ENCODE results near the gene ABCB1. TPM values are rescaled to one million over a fixed set of nuclear protein-coding genes. Genes with fewer than 3 reads are reported as not detected.

The ABCB1 gene
- total and polyA plus RNA-seq, 10 of the 15 experiments (the other 5 are each of a cell fraction or from before 2014, with no cell fraction given): 0.40 to 13.9 (median 1.9) TPM

DNA sequence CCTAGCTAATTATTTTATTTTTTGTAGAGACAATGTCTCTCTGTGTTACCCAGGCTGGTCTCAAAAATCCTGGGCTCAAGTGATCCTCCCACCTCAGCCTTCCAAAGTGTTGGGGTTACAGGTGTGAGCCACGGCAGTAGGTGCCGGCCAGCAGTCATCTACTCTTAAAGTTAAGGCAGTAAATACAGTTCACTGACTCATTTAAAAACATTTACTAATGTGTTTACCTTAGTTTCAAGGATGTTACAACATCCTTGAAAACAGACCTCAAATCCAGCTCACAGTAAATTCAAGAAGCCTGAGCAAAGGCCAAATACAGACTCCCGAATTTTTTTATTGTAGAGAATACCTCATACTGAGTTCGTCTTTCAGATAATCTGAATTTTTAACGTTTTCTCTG, 95.6 kb downstream of the ABCB1 start:
- H3K27me3 ChIP-seq (replicated peaks in 1 of 2; ENCODE audit: control insufficient read depth in 2 of 2, insufficient read depth in 2 of 2, low read length in 1 of 2): no peaks in the 10 kb centered on the region
- H3K9ac ChIP-seq (ENCODE audit: control insufficient read depth, insufficient read depth, low read length): no peak overlapping the region
- ChIA-PET CTCF (interaction anchor here (0.8 to 3.9 kb wide), 23 partner anchors 10 to 665 kb away, joined by 3 to 31 read pairs (median 4); partner anchors contain the start of gene ABCB1), SMC1A (ENCODE audit: uncharacterized antibody, unreplicated experiment) (interaction anchor here (1.0 to 3.8 kb wide), 18 partner anchors 10 to 401 kb away, joined by 3 to 32 read pairs (median 4); partner anchors contain the start of gene ABCB1), POLR2A (no interaction called here), RAD21 (ENCODE audit: unreplicated experiment) (interaction anchor here (1.0 to 2.7 kb wide), 10 partner anchors 26 to 605 kb away, joined by 3 to 33 read pairs (median 6); partner anchors contain the start of gene ABCB1)
- no peak overlapping the region for H3K27ac ChIP-seq (ENCODE audit: control insufficient read depth, insufficient read depth)
- no peak overlapping the region for H3K4me2 ChIP-seq (ENCODE audit: control insufficient read depth, insufficient read depth)
- intact Hi-C loops (cut with micrococcal nuclease; ENCODE audit: unreplicated experiment): loop anchor here (5.0 kb wide), 4 partner anchors 117 to 607 kb away; partner anchors contain the start of genes DBF4 and SLC25A40
- H4K20me1 ChIP-seq (ENCODE audit: control insufficient read depth, insufficient read depth): no peaks in the 10 kb centered on the region
- no peaks in the 10 kb centered on the region for H3K36me3 ChIP-seq (ENCODE audit: control insufficient read depth in 2 of 2, insufficient read depth in 2 of 2, low read length in 1 of 2)
- ATAC-seq (no peak), DNase-seq (ENCODE audit: low read depth, low spot score) (no peak), FAIRE-seq (no peak)
- in situ Hi-C loops (cut with MboI): loop anchor here (10.0 kb wide), 1 partner anchor 610 kb away; no protein-coding TSS in a partner anchor
- no peak overlapping the region for H3K4me3 ChIP-seq
- no peaks in the 10 kb centered on the region for H3K79me2 ChIP-seq (ENCODE audit: control insufficient read depth, insufficient read depth, low read length)
- H3K9me3 ChIP-seq (replicated peaks; ENCODE audit: control insufficient read depth, insufficient read depth, low read length): no peaks in the 10 kb centered on the region
- no TSS peak for BruUV-seq (replicated peaks)
- TF ChIP-seq KAT2A (conservative IDR thresholded peaks at IDR 0.05; ENCODE audit: control insufficient read depth, low read depth, low read length): no peak
- WGBS (ENCODE audit: insufficient coverage, insufficient replicate concordance, low lambda C conversion rate, missing lambda C conversion rate): 71% methylated on average over 5 of the region's 5 CpGs
- H3K4me1 ChIP-seq (ENCODE audit: control insufficient read depth, insufficient read depth, low read length): no peaks in the 10 kb centered on the region
- H2AFZ ChIP-seq (ENCODE audit: control insufficient read depth, low read depth, low read length): no peak overlapping the region

DNA sequence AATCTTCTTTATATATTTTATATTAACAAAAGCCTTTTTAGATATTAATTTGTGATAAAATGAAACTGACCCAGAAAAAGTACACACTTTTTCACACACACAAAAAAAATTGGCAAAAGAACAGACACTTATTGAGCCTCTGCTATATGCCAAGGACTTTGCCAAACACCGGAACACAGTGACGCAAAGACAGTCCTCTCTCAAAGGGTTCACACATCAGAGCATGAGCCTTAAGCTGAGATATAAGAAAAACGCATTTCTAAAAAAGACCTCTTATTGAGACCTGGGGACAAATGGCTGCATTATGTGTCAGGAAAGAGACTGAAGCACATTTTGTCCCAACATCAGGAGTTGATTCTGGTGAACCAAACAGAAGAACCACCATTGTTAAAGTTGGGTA, 101.2 kb downstream of the ABCB1 start:
- Histone ChIP-seq H3K4me2 (ENCODE audit: control insufficient read depth, insufficient read depth) (no peak overlapping the region), H3K9me3 (replicated peaks; ENCODE audit: control insufficient read depth, insufficient read depth, low read length) (no peaks in the 10 kb centered on the region), H3K27ac (ENCODE audit: control insufficient read depth, insufficient read depth) (no peak overlapping the region), H3K4me1 (ENCODE audit: control insufficient read depth, insufficient read depth, low read length) (no peaks in the 10 kb centered on the region), H3K27me3 (replicated peaks in 1 of 2; ENCODE audit: control insufficient read depth in 2 of 2, insufficient read depth in 2 of 2, low read length in 1 of 2) (no peaks in the 10 kb centered on the region), H3K79me2 (ENCODE audit: control insufficient read depth, insufficient read depth, low read length) (no peaks in the 10 kb centered on the region), H3K4me3 (no peak overlapping the region), H4K20me1 (ENCODE audit: control insufficient read depth, insufficient read depth) (no peaks in the 10 kb centered on the region), H3K36me3 (ENCODE audit: control insufficient read depth in 2 of 2, insufficient read depth in 2 of 2, low read length in 1 of 2) (no peaks in the 10 kb centered on the region), H2AFZ (ENCODE audit: control insufficient read depth, low read depth, low read length) (no peak overlapping the region), H3K9ac (ENCODE audit: control insufficient read depth, insufficient read depth, low read length) (no peak overlapping the region)
- ChIA-PET POLR2A (no interaction called here), RAD21 (ENCODE audit: unreplicated experiment) (no interaction called here), SMC1A (ENCODE audit: uncharacterized antibody, unreplicated experiment) (no interaction called here), CTCF (no interaction called here)
- intact Hi-C loops (cut with micrococcal nuclease; ENCODE audit: unreplicated experiment): no loop called here
- in situ Hi-C loops (cut with MboI): no loop called here
- WGBS (ENCODE audit: insufficient coverage, insufficient replicate concordance, low lambda C conversion rate, missing lambda C conversion rate): 77% methylated on average over 3 of the region's 3 CpGs
- TF ChIP-seq FOS (IDR thresholded peaks at IDR 0.05; ENCODE audit: borderline replicate concordance, extremely low read depth, insufficient read length): no peak
- TF ChIP-seq, protein P1, sequence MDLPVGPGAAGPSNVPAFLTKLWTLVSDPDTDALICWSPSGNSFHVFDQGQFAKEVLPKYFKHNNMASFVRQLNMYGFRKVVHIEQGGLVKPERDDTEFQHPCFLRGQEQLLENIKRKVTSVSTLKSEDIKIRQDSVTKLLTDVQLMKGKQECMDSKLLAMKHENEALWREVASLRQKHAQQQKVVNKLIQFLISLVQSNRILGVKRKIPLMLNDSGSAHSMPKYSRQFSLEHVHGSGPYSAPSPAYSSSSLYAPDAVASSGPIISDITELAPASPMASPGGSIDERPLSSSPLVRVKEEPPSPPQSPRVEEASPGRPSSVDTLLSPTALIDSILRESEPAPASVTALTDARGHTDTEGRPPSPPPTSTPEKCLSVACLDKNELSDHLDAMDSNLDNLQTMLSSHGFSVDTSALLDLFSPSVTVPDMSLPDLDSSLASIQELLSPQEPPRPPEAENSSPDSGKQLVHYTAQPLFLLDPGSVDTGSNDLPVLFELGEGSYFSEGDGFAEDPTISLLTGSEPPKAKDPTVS (IDR thresholded peaks at IDR 0.05; ENCODE audit: low read depth, low read length): no peak
- TF ChIP-seq GATAD2B (conservative IDR thresholded peaks at IDR 0.05; ENCODE audit: low read depth): no peak
- ATAC-seq (no peak), DNase-seq (ENCODE audit: low read depth, low spot score) (no peak), FAIRE-seq (no peak)
- BruUV-seq (replicated peaks): no TSS peak

Data from GM12878 (cell line).